ENCODE data around the gene RALGAPA2.
A peak's percentile ranks its signal among the peaks of the same experiment; 100 is the strongest.

RALGAPA2 gene

GRCh38 chr20:20489054-20489453 is 223.4 kb downstream of the RALGAPA2 start:
- TF ChIP-seq CTCF (IDR thresholded peaks at IDR 0.05; ENCODE audit: control insufficient read depth, insufficient read depth, low read depth, low read length, missing control alignments) = no peak
- H3K4me3 ChIP-seq (ENCODE audit: control insufficient read depth, low read depth, low read length) = no peak overlapping the region
- DNase-seq (ENCODE audit: low read depth) = no peak

- TF ChIP-seq CTCF (IDR thresholded peaks at IDR 0.05; ENCODE audit: control insufficient read depth, insufficient read depth, low read depth, low read length, missing control alignments) = no peak
- no peak overlapping the region for H3K4me3 ChIP-seq (ENCODE audit: control insufficient read depth, low read depth, low read length)
- no peak for DNase-seq (ENCODE audit: low read depth)
These were observed 224.1 kb downstream of the RALGAPA2 start for GRCh38 chr20:20488388-20488787.

DNA sequence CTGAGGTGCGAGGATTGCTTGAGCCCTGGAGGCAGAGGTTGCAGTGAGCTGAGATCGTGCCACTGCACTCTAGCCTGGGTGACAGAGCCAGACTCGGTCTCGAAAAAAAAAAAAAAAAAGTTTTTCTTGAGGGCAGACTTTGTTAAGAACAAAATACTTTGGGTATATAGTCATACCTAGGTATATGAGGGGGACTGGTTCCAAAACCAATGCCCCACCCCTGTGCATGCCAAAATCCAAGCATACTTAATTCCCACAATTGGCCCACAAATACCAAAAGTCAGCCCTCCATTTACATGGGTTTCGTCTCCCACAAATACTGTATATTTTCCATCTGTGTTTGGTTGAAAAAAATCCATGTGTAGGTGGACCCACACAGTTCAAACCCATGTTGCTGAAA is 224.6 kb downstream of the RALGAPA2 start:
- peak; percentile 20 for DNase-seq (ENCODE audit: low read depth)
- no peak for TF ChIP-seq CTCF (IDR thresholded peaks at IDR 0.05; ENCODE audit: control insufficient read depth, insufficient read depth, low read depth, low read length, missing control alignments)
- H3K4me3 ChIP-seq (ENCODE audit: control insufficient read depth, low read depth, low read length) = no peak overlapping the region

- no peak for TF ChIP-seq CTCF (IDR thresholded peaks at IDR 0.05; ENCODE audit: control insufficient read depth, insufficient read depth, low read depth, low read length, missing control alignments)
- H3K4me3 ChIP-seq (ENCODE audit: control insufficient read depth, low read depth, low read length) = no peak overlapping the region
- no peak for DNase-seq (ENCODE audit: low read depth)
These were observed 229.1 kb downstream of the RALGAPA2 start for GRCh38 chr20:20483328-20483727.

GRCh38 chr20:20482453-20482852 is 230.0 kb downstream of the RALGAPA2 start:
- no peak overlapping the region for H3K4me3 ChIP-seq (ENCODE audit: control insufficient read depth, low read depth, low read length)
- TF ChIP-seq CTCF (IDR thresholded peaks at IDR 0.05; ENCODE audit: control insufficient read depth, insufficient read depth, low read depth, low read length, missing control alignments) = no peak
- no peak for DNase-seq (ENCODE audit: low read depth)

DNA sequence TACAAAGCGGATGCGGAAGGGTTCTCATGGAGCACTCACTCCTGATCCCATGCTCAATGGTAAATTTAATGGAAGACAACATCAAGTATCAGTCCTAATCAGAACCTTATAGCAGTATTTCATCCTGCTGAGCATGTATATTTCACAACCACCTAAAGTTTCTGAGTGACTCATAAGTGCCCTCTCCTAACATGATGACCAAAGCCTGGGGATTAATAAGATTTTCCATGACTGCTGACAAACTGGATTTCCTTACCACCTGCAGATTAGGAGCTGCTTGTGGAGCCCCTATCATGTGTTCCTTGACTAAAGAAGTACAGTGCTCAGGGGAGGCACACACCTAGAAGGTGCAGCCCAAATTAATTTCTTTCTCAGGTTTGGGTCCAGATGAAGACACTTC is 231.8 kb downstream of the RALGAPA2 start:
- peak; percentile 67 for DNase-seq (ENCODE audit: low read depth)
- H3K4me3 ChIP-seq (ENCODE audit: control insufficient read depth, low read depth, low read length) = no peak overlapping the region
- TF ChIP-seq CTCF (IDR thresholded peaks at IDR 0.05; ENCODE audit: control insufficient read depth, insufficient read depth, low read depth, low read length, missing control alignments) = no peak

DNA sequence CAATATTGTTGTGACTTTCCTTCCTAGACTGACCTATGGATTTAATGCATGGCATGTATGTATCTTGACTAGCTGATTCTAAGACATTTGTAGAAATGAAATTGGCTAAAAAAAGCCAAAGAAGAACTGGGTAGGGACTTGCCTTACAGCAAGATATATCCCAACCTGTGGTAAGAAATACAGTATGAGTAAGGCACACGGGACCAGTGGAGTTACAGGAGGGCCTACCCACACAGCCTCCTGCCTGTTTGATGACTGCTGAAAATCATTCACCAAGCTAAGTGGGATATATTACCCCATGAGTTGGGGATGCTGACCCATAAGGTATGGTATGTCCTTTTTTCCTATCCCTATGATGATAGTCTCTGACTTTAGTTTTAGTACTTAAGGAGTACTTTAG is 232.3 kb downstream of the RALGAPA2 start:
- H3K4me3 ChIP-seq (ENCODE audit: control insufficient read depth, low read depth, low read length) = no peak overlapping the region
- no peak for DNase-seq (ENCODE audit: low read depth)
- no peak for TF ChIP-seq CTCF (IDR thresholded peaks at IDR 0.05; ENCODE audit: control insufficient read depth, insufficient read depth, low read depth, low read length, missing control alignments)

Data from AG09309 (cell line).